PC-3 (cell line): ENCODE data around the gene OXCT1.

ENCODE experiments used
- CTCF ChIP-seq: fragments of 300-600 bp; sonication (generic); conservative IDR thresholded peaks from 2 replicates; pipeline ENCODE4 v1.5.1; 2017; ENCODE audit warnings: antibody characterized with exemption, low read depth, mild to moderate bottlenecking, low read length
- EZH2 ChIP-seq: fragments of 300-600 bp; sonication (generic); IDR thresholded peaks from one replicate; pipeline ENCODE4 v1.6.1; 2017; ENCODE audit warnings: antibody characterized with exemption, mild to moderate bottlenecking, low read length; ENCODE audit not compliant: unreplicated experiment
- EZH2phosphoT487 ChIP-seq: fragments of 300-600 bp; sonication (generic); IDR thresholded peaks from 2 replicates; pipeline ENCODE4 v1.6.1; 2018; ENCODE audit warnings: mild to moderate bottlenecking, antibody characterized with exemption, low read length, borderline replicate concordance

- TF ChIP-seq CTCF (no peak), EZH2phosphoT487 (no peak), EZH2 (no peak)
Observed at GRCh38 chr5:41681840-41682239, 188.4 kb downstream of the OXCT1 start.
